GM12878 (cell line): Measurements from ENCODE around the gene ADARB1. TPM values are rescaled to one million over a fixed set of nuclear protein-coding genes. Genes with fewer than 3 reads are reported as not detected.

Source experiments
- MEF2A ChIP-seq: IDR thresholded peaks from 2 replicates; pipeline ENCODE4 v1.6.1; 2011; ENCODE audit warnings: low read depth, mild to moderate bottlenecking, low read length, moderate library complexity; ENCODE audit not compliant: insufficient read depth
- RFX5 ChIP-seq: IDR thresholded peaks from 2 replicates; pipeline ENCODE4 v1.6.1; 2011; ENCODE audit warnings: low read depth, low read length, improper control_type of control experiment
- TARDBP ChIP-seq: IDR thresholded peaks from 2 replicates; pipeline ENCODE4 v1.6.1; 2016; ENCODE audit warnings: borderline replicate concordance
- ZBED1 ChIP-seq: IDR thresholded peaks from 2 replicates; pipeline ENCODE4 v1.6.1; 2016; ENCODE audit warnings: borderline replicate concordance
- polyA plus RNA-seq, 11 experiments: library from polyadenylated mRNA; depleted of rRNA in 4 of 11; unstranded in 6 of 11; stranded (reverse) in 5 of 11; fragments of >200 nt; fragmentation: Nextera tagmentation in 4 of 11; fragmentation: Illumina TruSeq in 1 of 11; extraction: Ambion mirVana in 4 of 11; extraction: Trizol in 1 of 11; gene quantifications; 1 replicate in 1 of 11; 2 replicates in 10 of 11; pipeline versions ENCODE4 v1.2.1 to v1.2.3, GENCODE V29; 2011 to 2016; ENCODE audit warnings: inconsistent platforms in 2 of 11, missing spikeins in 2 of 11, low read depth in 1 of 11
- total RNA-seq, 4 experiments: library from RNA; depleted of rRNA in 3 of 4; stranded (reverse); fragments of >200 nt in 3 of 4; fragmentation: Illumina TruSeq in 1 of 4; extraction: Trizol in 1 of 4; gene quantifications; 2 replicates each; pipeline versions ENCODE4 v1.2.1 to v1.2.3, GENCODE V29; 2013 to 2021
- TF ChIP-seq, protein P1 (sequence below): fragments of 150-350 bp; IDR thresholded peaks from 2 replicates; pipeline ENCODE4 v1.6.1; 2016; ENCODE audit warnings: low read depth, low read length
- TF ChIP-seq, protein P2 (sequence below): fragments of 450-650 bp; IDR thresholded peaks from 2 replicates; pipeline ENCODE4 v1.6.1; 2017; ENCODE audit warnings: antibody characterized with exemption, mild to moderate bottlenecking, moderate library complexity

The ADARB1 gene
- total and polyA plus RNA-seq, 10 of the 15 experiments (the other 5 are each of a cell fraction or from before 2014, with no cell fraction given) = 5.7 to 61.7 (median 25.3) TPM

DNA sequence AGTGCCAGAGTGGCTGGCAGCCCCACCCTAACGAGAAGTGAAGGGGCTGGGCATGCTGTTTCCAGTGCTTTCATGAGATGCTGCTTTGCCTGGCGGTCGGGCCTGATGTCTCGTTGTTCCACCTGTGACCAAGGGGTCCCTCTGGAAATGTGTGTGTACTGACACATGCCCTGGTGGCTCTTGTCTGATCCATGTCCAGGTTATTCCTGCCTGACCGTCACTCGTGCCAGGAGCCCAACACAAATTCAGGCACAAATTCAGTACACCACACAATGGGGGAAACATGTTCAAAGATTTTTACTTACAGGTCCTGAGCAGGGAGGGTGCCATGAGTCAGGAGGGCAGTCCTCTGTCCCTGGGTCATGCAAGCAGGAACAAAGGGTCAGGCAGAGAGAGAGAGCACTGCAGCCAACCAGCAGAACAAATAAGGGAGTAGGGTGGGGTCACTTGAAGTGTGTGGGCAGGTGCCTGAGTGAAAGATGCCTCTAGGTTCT, 76.3 kb downstream of the ADARB1 start (continued):
- TF ChIP-seq, protein P1, sequence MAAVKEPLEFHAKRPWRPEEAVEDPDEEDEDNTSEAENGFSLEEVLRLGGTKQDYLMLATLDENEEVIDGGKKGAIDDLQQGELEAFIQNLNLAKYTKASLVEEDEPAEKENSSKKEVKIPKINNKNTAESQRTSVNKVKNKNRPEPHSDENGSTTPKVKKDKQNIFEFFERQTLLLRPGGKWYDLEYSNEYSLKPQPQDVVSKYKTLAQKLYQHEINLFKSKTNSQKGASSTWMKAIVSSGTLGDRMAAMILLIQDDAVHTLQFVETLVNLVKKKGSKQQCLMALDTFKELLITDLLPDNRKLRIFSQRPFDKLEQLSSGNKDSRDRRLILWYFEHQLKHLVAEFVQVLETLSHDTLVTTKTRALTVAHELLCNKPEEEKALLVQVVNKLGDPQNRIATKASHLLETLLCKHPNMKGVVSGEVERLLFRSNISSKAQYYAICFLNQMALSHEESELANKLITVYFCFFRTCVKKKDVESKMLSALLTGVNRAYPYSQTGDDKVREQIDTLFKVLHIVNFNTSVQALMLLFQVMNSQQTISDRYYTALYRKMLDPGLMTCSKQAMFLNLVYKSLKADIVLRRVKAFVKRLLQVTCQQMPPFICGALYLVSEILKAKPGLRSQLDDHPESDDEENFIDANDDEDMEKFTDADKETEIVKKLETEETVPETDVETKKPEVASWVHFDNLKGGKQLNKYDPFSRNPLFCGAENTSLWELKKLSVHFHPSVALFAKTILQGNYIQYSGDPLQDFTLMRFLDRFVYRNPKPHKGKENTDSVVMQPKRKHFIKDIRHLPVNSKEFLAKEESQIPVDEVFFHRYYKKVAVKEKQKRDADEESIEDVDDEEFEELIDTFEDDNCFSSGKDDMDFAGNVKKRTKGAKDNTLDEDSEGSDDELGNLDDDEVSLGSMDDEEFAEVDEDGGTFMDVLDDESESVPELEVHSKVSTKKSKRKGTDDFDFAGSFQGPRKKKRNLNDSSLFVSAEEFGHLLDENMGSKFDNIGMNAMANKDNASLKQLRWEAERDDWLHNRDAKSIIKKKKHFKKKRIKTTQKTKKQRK = no peak
- no peak for TF ChIP-seq TARDBP
- TF ChIP-seq ZBED1 = no peak
- no peak for TF ChIP-seq MEF2A
- TF ChIP-seq, protein P2, sequence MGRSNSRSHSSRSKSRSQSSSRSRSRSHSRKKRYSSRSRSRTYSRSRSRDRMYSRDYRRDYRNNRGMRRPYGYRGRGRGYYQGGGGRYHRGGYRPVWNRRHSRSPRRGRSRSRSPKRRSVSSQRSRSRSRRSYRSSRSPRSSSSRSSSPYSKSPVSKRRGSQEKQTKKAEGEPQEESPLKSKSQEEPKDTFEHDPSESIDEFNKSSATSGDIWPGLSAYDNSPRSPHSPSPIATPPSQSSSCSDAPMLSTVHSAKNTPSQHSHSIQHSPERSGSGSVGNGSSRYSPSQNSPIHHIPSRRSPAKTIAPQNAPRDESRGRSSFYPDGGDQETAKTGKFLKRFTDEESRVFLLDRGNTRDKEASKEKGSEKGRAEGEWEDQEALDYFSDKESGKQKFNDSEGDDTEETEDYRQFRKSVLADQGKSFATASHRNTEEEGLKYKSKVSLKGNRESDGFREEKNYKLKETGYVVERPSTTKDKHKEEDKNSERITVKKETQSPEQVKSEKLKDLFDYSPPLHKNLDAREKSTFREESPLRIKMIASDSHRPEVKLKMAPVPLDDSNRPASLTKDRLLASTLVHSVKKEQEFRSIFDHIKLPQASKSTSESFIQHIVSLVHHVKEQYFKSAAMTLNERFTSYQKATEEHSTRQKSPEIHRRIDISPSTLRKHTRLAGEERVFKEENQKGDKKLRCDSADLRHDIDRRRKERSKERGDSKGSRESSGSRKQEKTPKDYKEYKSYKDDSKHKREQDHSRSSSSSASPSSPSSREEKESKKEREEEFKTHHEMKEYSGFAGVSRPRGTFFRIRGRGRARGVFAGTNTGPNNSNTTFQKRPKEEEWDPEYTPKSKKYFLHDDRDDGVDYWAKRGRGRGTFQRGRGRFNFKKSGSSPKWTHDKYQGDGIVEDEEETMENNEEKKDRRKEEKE = no peak
- TF ChIP-seq RFX5 = no peak
